ENCODE measurements around the gene ARHGAP40. TPM values are rescaled to one million over a fixed set of nuclear protein-coding genes. Genes with fewer than 3 reads are reported as not detected.

The ARHGAP40 gene
- total RNA-seq, 1 experiment from 2014 or later: 0.18 TPM

DNA sequence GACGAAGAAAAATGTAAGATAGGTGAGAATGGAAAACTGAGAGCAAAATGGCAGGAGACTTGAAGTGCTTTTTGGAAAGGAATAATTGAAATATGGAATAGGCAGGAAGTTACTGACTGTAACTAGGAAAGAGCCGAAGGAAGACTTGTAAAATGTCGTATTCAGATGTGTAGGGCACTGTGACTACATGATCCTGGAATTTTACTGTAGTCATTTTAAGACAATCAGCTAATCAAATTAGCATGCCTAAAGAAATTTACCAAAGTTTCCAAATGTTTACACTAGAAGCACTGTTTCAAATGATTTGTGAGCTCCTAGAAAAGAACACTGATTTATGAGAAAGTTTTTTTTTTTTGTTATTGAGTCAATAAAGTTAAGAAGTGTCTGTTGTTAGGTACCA lies 41.8 kb upstream of the ARHGAP40 start:
- CTCF ChIA-PET: no interaction called here
- no peak for TF ChIP-seq POLR2AphosphoS5 (IDR thresholded peaks at IDR 0.05; ENCODE audit: low read depth, low read length)
- TF ChIP-seq, protein P1, sequence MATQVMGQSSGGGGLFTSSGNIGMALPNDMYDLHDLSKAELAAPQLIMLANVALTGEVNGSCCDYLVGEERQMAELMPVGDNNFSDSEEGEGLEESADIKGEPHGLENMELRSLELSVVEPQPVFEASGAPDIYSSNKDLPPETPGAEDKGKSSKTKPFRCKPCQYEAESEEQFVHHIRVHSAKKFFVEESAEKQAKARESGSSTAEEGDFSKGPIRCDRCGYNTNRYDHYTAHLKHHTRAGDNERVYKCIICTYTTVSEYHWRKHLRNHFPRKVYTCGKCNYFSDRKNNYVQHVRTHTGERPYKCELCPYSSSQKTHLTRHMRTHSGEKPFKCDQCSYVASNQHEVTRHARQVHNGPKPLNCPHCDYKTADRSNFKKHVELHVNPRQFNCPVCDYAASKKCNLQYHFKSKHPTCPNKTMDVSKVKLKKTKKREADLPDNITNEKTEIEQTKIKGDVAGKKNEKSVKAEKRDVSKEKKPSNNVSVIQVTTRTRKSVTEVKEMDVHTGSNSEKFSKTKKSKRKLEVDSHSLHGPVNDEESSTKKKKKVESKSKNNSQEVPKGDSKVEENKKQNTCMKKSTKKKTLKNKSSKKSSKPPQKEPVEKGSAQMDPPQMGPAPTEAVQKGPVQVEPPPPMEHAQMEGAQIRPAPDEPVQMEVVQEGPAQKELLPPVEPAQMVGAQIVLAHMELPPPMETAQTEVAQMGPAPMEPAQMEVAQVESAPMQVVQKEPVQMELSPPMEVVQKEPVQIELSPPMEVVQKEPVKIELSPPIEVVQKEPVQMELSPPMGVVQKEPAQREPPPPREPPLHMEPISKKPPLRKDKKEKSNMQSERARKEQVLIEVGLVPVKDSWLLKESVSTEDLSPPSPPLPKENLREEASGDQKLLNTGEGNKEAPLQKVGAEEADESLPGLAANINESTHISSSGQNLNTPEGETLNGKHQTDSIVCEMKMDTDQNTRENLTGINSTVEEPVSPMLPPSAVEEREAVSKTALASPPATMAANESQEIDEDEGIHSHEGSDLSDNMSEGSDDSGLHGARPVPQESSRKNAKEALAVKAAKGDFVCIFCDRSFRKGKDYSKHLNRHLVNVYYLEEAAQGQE (IDR thresholded peaks at IDR 0.05; ENCODE audit: insufficient read depth in 1 of 2, low read depth in 2 of 2, low read length in 1 of 2): no peak
- TF ChIP-seq, protein P2, sequence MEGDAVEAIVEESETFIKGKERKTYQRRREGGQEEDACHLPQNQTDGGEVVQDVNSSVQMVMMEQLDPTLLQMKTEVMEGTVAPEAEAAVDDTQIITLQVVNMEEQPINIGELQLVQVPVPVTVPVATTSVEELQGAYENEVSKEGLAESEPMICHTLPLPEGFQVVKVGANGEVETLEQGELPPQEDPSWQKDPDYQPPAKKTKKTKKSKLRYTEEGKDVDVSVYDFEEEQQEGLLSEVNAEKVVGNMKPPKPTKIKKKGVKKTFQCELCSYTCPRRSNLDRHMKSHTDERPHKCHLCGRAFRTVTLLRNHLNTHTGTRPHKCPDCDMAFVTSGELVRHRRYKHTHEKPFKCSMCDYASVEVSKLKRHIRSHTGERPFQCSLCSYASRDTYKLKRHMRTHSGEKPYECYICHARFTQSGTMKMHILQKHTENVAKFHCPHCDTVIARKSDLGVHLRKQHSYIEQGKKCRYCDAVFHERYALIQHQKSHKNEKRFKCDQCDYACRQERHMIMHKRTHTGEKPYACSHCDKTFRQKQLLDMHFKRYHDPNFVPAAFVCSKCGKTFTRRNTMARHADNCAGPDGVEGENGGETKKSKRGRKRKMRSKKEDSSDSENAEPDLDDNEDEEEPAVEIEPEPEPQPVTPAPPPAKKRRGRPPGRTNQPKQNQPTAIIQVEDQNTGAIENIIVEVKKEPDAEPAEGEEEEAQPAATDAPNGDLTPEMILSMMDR (IDR thresholded peaks at IDR 0.05): no peak
- TF ChIP-seq TCF7L2 (IDR thresholded peaks at IDR 0.05; ENCODE audit: low read depth, low read length): no peak
- no peak for TF ChIP-seq SIN3A (IDR thresholded peaks at IDR 0.05; ENCODE audit: borderline replicate concordance, insufficient read depth, low read depth, low read length)
- POLR2A ChIA-PET: interaction anchor here (0.7 kb wide), 1 partner anchor 470 kb away, joined by 3 read pairs; no protein-coding TSS in a partner anchor
- no peak overlapping the region for H3K4me3 ChIP-seq (ENCODE audit: low read depth in 2 of 2, low read length in 2 of 2)
- ATAC-seq: no peak
- H3K27me3 ChIP-seq (ENCODE audit: control insufficient read depth, insufficient read depth, low read length): no peaks in the 10 kb centered on the region
- no peaks in the 10 kb centered on the region for H3K9me3 ChIP-seq (ENCODE audit: control insufficient read depth, insufficient read depth, low read depth, low read length)
- in situ Hi-C loops (cut with HindIII; ENCODE audit: low pct_unique_long_range_greater_than_20kb, low sequenced_read_pairs) (no loop called here), intact Hi-C loops (cut with micrococcal nuclease; ENCODE audit: unreplicated experiment) (no loop called here)
- no peaks in the 10 kb centered on the region for H3K4me1 ChIP-seq (ENCODE audit: control insufficient read depth, insufficient read depth, low read length)
- no TSS peak for BruUV-seq (replicated peaks)
- DNase-seq (ENCODE audit: low read depth, low spot score): no peak
- H3K36me3 ChIP-seq (ENCODE audit: control insufficient read depth, insufficient read depth, low read length): peaks cover 20% of the 10 kb centered on the region
- H3K27ac ChIP-seq (ENCODE audit: low read length): no peak overlapping the region

DNA sequence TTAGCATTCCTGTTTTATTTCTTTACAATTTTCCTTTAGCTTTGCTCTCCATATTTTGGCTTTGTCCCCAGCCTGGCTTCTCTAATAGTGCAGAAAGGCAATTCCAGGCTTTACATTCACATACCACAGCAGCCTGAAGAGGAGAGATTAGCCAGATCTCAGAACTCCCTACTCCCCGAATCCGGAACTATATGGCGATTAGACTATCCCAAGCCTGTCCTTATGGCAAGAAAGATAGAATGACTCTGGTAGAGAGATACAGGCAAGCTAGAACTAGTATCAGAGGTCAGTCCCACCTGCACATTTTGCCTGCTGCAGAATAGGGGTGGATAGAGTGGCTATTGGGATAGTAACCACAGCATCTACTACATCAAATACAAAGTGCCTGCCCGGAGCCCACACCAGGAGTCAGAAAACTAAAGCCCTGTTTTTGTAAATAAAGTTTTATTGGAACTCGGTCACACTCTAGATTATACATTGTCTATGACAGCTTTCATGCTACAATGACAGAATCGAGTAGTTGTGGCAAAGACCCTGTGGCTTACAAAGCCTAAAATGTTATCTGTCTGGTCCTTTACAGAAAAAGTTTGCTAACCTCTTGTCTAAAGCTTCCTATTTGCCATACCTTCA lies 37.7 kb upstream of the ARHGAP40 start:
- Histone ChIP-seq H3K27ac (ENCODE audit: low read length) (no peak overlapping the region), H3K9me3 (ENCODE audit: control insufficient read depth, insufficient read depth, low read depth, low read length) (no peaks in the 10 kb centered on the region), H3K4me1 (ENCODE audit: control insufficient read depth, insufficient read depth, low read length) (no peaks in the 10 kb centered on the region), H3K36me3 (ENCODE audit: control insufficient read depth, insufficient read depth, low read length) (peaks cover 12% of the 10 kb centered on the region), H3K4me3 (ENCODE audit: low read depth in 2 of 2, low read length in 2 of 2) (no peak overlapping the region), H3K27me3 (ENCODE audit: control insufficient read depth, insufficient read depth, low read length) (no peaks in the 10 kb centered on the region)
- ATAC-seq: no peak
- CTCF ChIA-PET: no interaction called here
- POLR2A ChIA-PET: no interaction called here
- TF ChIP-seq SIN3A (IDR thresholded peaks at IDR 0.05; ENCODE audit: borderline replicate concordance, insufficient read depth, low read depth, low read length): no peak
- TF ChIP-seq TCF7L2 (IDR thresholded peaks at IDR 0.05; ENCODE audit: low read depth, low read length): no peak
- TF ChIP-seq, protein P1 (IDR thresholded peaks at IDR 0.05; ENCODE audit: insufficient read depth in 1 of 2, low read depth in 2 of 2, low read length in 1 of 2): no peak
- no peak for TF ChIP-seq POLR2AphosphoS5 (IDR thresholded peaks at IDR 0.05; ENCODE audit: low read depth, low read length)
- TF ChIP-seq, protein P2 (IDR thresholded peaks at IDR 0.05): no peak
- no peak for DNase-seq (ENCODE audit: low read depth, low spot score)
- in situ Hi-C loops (cut with HindIII; ENCODE audit: low pct_unique_long_range_greater_than_20kb, low sequenced_read_pairs): no loop called here
- no TSS peak for BruUV-seq (replicated peaks)
- intact Hi-C loops (cut with micrococcal nuclease; ENCODE audit: unreplicated experiment): no loop called here
